IPS-NIHi7 (cell line): ENCODE measurements around the gene HSPB3.
"Not testable (repeated sequence)": the region's sequence is repeated elsewhere in the genome, so short reads cannot be mapped to it uniquely, and the experiment has no call there.

Source experiments
- DNase-seq: peaks from one replicate; pipeline ENCODE4 v3.0.0; 2012; ENCODE audit warnings: mixed read lengths; ENCODE audit errors: extremely low spot score

Gene HSPB3

GRCh38 chr5:54455413-54456157, at the start of gene HSPB3:
TSS of gene HSPB3 (plus strand) at chr5:54455699. CDS start at chr5:54455790, 91 bp downstream.
- no peak for DNase-seq

GRCh38 chr5:54411176-54411575, 44.3 kb upstream of the HSPB3 start:
- no peak for DNase-seq

GRCh38 chr5:54412913-54413312, 42.6 kb upstream of the HSPB3 start:
- no peak for DNase-seq

- DNase-seq, result no peak
Observed at GRCh38 chr5:54415147-54415546, 40.4 kb upstream of the HSPB3 start.

GRCh38 chr5:54415896-54416601, 39.5 kb upstream of the HSPB3 start:
- no peak for DNase-seq

GRCh38 chr5:54419573-54420423, 35.7 kb upstream of the HSPB3 start:
- DNase-seq, result peak; percentile 48

GRCh38 chr5:54420511-54420910, 35.0 kb upstream of the HSPB3 start:
- not testable (repeated sequence) for DNase-seq

- no peak for DNase-seq
Observed at GRCh38 chr5:54421976-54422375, 33.5 kb upstream of the HSPB3 start.

- DNase-seq, result no peak
Observed at GRCh38 chr5:54425258-54425657, 30.2 kb upstream of the HSPB3 start.

- DNase-seq, result no peak
Observed at GRCh38 chr5:54426209-54426608, 29.3 kb upstream of the HSPB3 start.

GRCh38 chr5:54434650-54435049, 20.8 kb upstream of the HSPB3 start:
- DNase-seq, result not testable (repeated sequence)

GRCh38 chr5:54438620-54439389, 16.7 kb upstream of the HSPB3 start:
- no peak for DNase-seq

- DNase-seq, result no peak
Observed at GRCh38 chr5:54440456-54440893, 15.0 kb upstream of the HSPB3 start.

- DNase-seq, result no peak
Observed at GRCh38 chr5:54442271-54442670, 13.2 kb upstream of the HSPB3 start.

- DNase-seq, result peak; percentile 49
Observed at GRCh38 chr5:54443270-54443669, 12.2 kb upstream of the HSPB3 start.

- no peak for DNase-seq
Observed at GRCh38 chr5:54445691-54446378, 9.7 kb upstream of the HSPB3 start.

GRCh38 chr5:54446379-54446732, 9.1 kb upstream of the HSPB3 start:
- no peak for DNase-seq

GRCh38 chr5:54449923-54450322, 5.6 kb upstream of the HSPB3 start:
- no peak for DNase-seq

GRCh38 chr5:54450542-54450941, 5.0 kb upstream of the HSPB3 start:
- peak; percentile 28 for DNase-seq

- no peak for DNase-seq
Observed at GRCh38 chr5:54453046-54453445, 2.5 kb upstream of the HSPB3 start.

- DNase-seq, result no peak
Observed at GRCh38 chr5:54454602-54455001, 897 bp upstream of the HSPB3 start.
